HS-5 (cell line): Measurements from ENCODE around the gene MDM2.
"Not testable (repeated sequence)": the region's sequence is repeated elsewhere in the genome, so short reads cannot be mapped to it uniquely, and the experiment has no call there.

ENCODE experiments used
- DNase-seq: peaks from one replicate; pipeline ENCODE4 v3.0.0-alpha.2; 2012; ENCODE audit warnings: low read depth

Gene MDM2

GRCh38 chr12:68806488-68807237 is 1.3 kb upstream of the MDM2 start:
- DNase-seq = no peak

DNA sequence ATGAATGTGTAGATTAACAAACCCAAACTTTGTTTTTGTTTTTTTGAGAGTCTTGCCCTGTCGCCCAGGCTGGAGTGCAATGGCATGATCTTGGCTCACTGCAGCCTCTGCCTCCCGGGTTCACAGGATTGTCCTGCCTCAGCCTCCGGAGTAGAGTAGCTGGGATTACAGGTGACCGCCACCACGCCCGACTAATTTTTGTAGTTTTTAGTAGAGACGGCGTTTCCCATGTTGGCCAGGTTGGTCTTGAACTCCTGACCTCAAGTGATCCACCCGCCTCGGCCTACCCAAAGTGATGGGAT is 752 bp upstream of the MDM2 start:
- not testable (repeated sequence) for DNase-seq

GRCh38 chr12:68808388-68809189 is 612 bp downstream of the MDM2 start:
- DNase-seq = peak; percentile 87

- no peak for DNase-seq
Measured at GRCh38 chr12:68809190-68810026, 1.4 kb downstream of the MDM2 start.

DNA sequence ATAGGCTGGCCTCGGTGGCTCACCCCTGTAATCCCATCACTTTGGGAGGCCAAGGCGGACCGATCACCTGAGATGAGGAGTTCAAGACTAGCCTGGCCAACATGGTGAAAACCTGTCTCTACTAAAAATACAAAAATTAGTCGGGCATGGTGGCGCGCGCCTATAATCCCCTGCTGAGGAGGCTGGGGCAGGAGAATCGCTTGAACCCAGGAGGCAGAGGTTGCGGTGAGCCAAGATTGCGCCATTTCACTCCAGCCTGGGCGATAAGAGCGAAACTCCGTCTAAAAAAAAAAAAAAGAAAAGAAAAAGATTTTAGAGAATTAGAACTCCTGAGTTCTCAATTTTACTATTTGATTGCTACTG is 2.0 kb downstream of the MDM2 start:
- not testable (repeated sequence) for DNase-seq

DNA sequence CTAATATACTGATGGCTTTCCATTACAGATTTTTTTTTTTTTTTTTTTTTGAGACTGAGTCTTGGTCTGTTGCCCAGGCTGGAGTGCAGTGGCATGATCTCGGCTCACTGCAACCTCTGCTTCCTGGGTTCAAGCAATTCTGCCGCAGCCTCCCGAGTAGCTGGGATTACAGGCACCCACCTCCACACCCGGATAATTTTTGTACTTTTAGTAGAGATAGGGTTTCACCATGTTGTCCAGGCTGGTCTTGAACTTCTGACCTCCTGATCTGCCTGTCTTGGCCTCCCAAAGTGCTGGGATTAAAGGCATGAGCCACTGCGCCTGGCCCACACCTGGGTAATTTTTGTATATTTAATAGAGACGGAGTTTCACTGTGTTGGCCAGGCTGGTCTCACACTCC is 3.6 kb downstream of the MDM2 start:
- not testable (repeated sequence) for DNase-seq

DNA sequence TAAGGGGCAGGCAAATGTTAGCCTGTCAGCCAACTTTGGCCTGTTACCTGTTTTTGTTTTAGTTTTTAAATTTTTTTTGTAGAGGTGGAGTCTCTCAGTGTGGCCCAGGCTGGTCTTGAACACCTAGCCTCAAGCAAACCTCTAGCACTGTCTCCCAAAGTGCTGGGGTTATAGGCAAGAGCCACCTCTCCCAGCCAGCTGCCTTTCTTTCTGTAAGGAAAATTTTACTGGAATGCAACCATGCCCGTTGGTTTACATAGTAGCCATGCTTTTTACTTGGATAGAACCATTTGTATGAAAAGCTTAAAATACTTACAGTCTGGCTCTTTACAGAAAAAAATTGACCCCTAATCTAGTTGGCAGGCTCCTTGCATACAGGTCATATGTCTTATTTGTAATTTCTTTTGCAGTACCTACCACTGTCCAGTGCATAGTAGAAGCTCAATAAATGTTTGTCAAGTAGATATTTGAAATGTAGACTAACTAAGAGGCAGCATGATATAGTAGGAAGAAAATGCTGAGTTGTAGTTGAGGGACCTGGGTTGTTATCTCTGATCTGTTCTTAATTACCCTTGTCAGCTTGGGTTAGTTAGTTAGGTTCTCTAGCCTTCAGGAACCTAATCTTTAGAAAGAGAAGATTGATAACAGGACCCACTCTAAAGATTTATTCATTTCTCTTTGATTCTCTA is 4.7 kb downstream of the MDM2 start:
- DNase-seq = no peak

GRCh38 chr12:68813242-68813593 is 5.2 kb downstream of the MDM2 start:
- DNase-seq = no peak

DNA sequence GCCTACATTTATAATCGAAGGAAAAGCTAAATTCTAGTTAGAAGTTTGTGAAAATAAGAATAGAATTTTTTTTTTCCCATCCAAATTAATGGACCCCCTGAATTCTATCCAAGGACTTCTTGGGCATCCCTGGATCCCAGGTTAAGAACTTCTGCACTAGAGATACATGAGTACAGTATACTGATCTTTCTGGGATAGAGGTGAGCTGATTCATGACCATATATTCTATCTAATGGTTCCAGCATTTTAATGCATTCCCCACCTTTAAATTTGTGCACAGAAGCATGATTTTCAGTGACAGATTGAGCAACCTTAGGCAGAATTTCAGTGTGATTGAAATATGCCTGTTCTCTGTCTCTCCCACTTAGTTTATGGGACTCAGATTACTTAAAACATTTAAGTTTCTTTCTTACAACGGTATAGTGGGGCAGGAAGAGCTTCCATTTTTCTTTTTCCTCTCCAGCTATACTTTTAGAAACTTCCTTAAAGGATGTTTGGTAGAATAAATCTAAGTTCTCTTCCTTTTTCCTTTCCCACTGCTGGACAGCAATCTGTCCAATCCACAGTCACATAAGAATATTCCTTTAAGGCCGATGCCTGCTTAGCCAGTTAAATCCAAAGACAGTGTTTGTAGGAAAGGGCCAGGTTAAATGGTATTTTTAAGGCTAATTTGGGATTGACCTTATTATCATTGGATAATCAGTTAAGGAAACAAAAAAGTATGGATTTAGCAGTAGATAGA is 6.7 kb downstream of the MDM2 start:
- DNase-seq = no peak

- DNase-seq = no peak
Measured at GRCh38 chr12:68815232-68815927, 7.4 kb downstream of the MDM2 start.

GRCh38 chr12:68815928-68816800 is 8.2 kb downstream of the MDM2 start:
- DNase-seq = no peak

GRCh38 chr12:68819481-68819880 is 11.5 kb downstream of the MDM2 start:
- not testable (repeated sequence) for DNase-seq

GRCh38 chr12:68821357-68822188 is 13.6 kb downstream of the MDM2 start:
- no peak for DNase-seq

- DNase-seq = no peak
Measured at GRCh38 chr12:68823696-68824095, 15.7 kb downstream of the MDM2 start.

GRCh38 chr12:68824131-68824530 is 16.2 kb downstream of the MDM2 start:
- no peak for DNase-seq

- DNase-seq = no peak
Measured at GRCh38 chr12:68824597-68825250, 16.7 kb downstream of the MDM2 start.

DNA sequence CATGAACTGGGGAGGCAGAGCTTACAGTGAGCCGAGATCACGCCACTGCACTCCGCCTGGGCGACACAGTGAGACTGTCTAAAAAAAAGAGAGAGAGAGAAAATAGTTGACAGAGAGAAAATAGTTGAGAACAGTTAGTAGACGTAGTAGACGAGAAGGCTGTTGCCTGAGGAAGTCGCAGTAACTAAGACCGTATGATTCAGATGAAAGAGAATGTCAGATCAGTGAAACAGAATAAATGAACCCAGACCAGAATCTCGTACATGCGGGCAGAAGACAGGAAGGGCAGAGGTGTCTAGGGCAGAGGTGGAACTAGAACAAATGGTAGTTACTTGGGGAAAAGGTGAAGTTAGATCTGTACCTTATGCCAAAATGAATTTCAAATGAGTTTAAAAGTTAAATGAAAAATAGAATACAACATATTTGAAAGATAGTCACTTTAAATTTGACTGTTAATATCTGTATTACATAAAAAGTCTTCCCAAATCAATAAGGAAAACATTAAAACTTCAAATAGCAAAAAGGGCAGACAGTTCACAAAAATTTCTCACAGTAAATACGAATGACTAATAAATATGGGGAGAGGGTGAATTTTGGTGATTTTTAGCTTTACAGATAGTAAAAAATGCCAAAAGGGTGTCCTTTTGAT is 17.7 kb downstream of the MDM2 start:
- no peak for DNase-seq
